DOHH2 (cell line): ENCODE measurements around the gene GALNT15.

Source experiments
- EZH2phosphoT487 ChIP-seq: fragments of 200-600 bp; sonication (generic); IDR thresholded peaks from 2 replicates; pipeline ENCODE4 v1.6.1; 2017; ENCODE audit warnings: borderline replicate concordance, mild to moderate bottlenecking, antibody characterized with exemption, low read length, moderate library complexity, mixed read lengths
- TF ChIP-seq, protein P1 (sequence below): fragments of 200-600 bp; sonication (generic); IDR thresholded peaks from one replicate; pipeline ENCODE4 v1.5.1; 2014; ENCODE audit warnings: antibody characterized with exemption, mild to moderate bottlenecking, low read depth, low read length; ENCODE audit not compliant: poor library complexity, severe bottlenecking

DNA sequence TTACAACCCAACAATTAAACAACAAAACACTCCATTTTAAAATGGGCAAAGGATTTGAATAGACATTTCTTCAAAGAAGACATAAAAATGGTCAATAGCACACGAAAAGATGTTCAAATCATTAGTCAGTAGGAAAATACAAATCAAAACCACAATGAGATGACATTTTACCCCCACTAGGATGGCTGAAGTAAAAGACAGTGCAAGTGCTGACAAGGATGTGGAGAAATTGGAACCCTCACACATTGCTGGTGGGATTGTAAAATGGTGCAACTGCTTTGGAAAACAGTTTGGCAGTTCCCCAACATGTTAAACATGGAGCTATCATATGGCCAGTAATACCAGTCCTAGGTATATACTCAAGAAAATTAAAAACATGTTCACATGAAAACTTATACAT, 11.6 kb downstream of the GALNT15 start:
- TF ChIP-seq, protein P1, sequence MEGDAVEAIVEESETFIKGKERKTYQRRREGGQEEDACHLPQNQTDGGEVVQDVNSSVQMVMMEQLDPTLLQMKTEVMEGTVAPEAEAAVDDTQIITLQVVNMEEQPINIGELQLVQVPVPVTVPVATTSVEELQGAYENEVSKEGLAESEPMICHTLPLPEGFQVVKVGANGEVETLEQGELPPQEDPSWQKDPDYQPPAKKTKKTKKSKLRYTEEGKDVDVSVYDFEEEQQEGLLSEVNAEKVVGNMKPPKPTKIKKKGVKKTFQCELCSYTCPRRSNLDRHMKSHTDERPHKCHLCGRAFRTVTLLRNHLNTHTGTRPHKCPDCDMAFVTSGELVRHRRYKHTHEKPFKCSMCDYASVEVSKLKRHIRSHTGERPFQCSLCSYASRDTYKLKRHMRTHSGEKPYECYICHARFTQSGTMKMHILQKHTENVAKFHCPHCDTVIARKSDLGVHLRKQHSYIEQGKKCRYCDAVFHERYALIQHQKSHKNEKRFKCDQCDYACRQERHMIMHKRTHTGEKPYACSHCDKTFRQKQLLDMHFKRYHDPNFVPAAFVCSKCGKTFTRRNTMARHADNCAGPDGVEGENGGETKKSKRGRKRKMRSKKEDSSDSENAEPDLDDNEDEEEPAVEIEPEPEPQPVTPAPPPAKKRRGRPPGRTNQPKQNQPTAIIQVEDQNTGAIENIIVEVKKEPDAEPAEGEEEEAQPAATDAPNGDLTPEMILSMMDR = no peak
- no peak for TF ChIP-seq EZH2phosphoT487
